SK-N-SH (cell line): ENCODE measurements around the gene RPAP3.

Source experiments
- CTCF ChIP-seq: fragments of 200-600 bp; sonication (generic); IDR thresholded peaks from 2 replicates; pipeline ENCODE4 v1.6.1; 2017; ENCODE audit warnings: antibody characterized with exemption, mild to moderate bottlenecking, moderate library complexity
- FOSL2 ChIP-seq: IDR thresholded peaks from 2 replicates; pipeline ENCODE4 v1.4.0; 2012; ENCODE audit warnings: low read depth, mild to moderate bottlenecking, moderate library complexity, borderline replicate concordance
- REST ChIP-seq: IDR thresholded peaks from 2 replicates; pipeline ENCODE4 v1.6.1; 2012; ENCODE audit warnings: mild to moderate bottlenecking, low read depth, low read length, moderate library complexity

GRCh38 chr12:47748899-47749298 is 43.1 kb upstream of the RPAP3 start:
- TF ChIP-seq REST, result no peak
- no peak for TF ChIP-seq FOSL2
- TF ChIP-seq CTCF, result no peak
